Putamen (tissue), 1 donor: ENCODE results near the gene PCDHA2.
"Not testable (repeated sequence)": the region's sequence is repeated elsewhere in the genome, so short reads cannot be mapped to it uniquely, and the experiment has no call there.

Experiments used
- DNase-seq: peaks from one replicate; pipeline ENCODE4 v3.0.0-alpha.2; 2016; ENCODE audit warnings: low spot score

Gene PCDHA2

DNA sequence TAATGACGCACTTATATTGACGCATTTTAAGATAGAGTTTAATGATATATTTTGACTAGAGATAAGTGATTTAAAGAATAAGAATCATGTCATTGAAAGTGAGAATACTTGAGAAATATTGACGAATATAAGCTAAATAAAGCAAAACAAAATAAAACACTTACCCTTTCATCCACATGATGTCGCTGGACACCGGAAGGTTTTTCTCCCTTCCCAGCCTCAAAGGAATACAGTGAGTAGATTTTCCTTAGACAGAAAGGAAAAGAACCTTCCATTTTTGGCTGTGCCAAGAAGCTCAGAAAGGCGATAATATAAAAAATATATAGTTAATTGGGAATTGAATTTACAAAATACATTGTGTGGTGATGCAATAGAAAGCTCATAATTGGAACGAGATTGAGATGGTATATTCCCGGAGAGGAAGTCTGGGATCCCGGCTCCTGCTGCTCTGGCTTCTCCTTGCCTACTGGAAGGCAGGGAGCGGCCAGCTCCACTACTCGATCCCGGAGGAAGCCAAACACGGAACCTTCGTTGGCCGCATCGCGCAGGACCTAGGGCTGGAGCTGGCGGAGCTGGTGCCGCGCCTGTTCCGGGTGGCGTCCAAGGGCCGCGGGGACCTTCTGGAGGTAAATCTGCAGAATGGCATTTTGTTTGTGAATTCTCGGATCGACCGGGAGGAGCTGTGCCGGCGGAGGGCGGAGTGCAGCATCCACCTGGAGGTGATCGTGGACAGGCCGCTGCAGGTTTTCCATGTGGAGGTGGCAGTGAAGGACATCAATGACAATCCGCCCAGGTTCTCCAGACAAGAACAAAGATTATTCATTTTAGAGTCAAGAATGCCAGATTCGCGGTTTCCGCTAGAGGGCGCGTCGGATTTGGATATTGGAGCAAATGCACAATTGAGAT, 27.0 kb downstream of the PCDHA2 start, which contains the start of gene PCDHA5:
Gene PCDHA5, plus strand, starts transcription at position 239 of the 906 bp plus-strand sequence.
- no peak for DNase-seq

DNA sequence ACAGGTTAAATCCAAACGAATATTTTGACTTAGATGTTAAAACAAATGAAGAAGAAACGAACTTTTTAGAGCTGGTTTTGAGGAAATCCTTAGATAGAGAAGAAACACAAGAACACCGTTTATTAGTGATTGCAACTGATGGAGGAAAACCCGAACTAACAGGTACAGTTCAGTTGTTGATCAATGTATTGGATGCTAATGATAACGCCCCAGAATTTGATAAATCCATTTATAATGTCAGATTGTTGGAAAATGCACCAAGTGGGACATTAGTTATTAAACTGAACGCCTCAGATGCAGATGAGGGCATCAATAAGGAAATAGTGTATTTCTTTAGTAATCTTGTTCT, 27.6 kb downstream of the PCDHA2 start:
- DNase-seq = no peak

DNA sequence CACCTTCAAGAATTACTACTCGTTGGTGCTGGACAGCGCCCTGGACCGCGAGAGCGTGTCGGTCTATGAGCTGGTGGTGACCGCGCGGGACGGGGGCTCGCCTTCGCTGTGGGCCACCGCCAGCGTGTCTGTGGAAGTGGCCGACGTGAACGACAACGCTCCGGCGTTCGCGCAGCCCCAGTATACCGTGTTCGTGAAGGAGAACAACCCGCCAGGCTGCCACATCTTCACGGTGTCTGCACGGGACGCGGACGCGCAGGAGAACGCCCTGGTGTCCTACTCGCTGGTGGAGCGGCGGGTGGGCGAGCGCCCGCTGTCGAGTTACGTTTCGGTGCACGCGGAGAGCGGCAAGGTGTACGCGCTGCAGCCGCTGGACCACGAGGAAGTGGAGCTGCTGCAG, 28.3 kb downstream of the PCDHA2 start:
- not testable (repeated sequence) for DNase-seq

DNA sequence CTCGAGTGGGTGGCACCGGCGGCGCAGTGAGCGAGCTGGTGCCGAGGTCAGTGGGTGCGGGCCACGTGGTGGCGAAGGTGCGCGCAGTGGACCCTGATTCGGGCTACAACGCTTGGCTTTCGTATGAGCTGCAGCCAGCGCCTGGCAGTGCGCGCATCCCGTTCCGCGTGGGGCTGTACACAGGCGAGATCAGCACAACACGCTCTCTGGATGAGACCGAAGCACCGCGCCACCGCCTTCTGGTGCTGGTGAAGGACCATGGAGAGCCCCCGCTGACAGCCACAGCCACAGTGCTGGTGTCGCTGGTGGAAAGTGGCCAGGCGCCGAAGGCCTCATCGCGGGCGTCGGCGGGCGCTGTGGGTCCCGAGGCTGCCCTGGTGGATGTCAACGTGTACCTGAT, 28.8 kb downstream of the PCDHA2 start:
- no peak for DNase-seq

DNA sequence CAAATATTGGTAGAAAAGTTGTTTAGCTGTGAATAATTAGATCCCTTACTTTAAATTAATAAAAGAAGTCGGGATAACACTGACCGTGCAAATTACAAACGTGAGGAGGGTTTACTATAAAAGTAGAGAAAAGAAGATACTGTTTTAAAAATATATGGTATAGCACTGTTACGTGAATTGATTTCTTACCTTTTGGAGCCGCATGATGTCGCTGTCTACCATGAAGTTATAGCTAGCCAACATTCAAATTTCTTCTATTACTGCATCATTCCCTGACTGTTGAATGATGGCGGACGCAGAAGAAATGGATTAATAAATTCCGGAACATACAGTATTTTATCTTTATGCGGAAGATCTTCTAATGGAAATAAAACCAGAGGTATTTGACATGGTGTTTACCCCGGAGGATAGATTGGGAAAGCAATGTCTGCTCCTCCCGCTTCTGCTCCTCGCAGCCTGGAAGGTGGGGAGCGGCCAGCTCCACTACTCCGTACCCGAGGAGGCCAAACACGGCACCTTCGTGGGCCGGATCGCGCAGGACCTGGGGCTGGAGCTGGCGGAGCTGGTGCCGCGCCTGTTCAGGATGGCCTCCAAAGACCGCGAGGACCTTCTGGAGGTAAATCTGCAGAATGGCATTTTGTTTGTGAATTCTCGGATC, 33.2 kb downstream of the PCDHA2 start, which contains the start of gene PCDHA6:
Gene PCDHA6, plus strand, starts transcription at position 257 of the 658 bp plus-strand sequence. Its CDS starts 132 bp downstream, at position 389.
- DNase-seq = no peak

DNA sequence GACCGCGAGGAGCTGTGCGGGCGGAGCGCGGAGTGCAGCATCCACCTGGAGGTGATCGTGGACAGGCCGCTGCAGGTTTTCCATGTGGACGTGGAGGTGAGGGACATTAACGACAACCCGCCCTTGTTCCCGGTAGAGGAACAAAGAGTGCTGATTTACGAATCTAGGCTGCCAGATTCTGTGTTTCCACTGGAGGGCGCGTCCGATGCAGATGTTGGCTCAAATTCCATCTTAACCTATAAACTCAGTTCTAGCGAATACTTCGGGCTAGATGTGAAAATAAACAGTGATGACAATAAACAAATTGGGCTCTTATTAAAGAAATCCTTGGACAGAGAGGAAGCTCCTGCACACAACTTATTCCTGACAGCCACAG, 33.7 kb downstream of the PCDHA2 start:
- DNase-seq = no peak

DNA sequence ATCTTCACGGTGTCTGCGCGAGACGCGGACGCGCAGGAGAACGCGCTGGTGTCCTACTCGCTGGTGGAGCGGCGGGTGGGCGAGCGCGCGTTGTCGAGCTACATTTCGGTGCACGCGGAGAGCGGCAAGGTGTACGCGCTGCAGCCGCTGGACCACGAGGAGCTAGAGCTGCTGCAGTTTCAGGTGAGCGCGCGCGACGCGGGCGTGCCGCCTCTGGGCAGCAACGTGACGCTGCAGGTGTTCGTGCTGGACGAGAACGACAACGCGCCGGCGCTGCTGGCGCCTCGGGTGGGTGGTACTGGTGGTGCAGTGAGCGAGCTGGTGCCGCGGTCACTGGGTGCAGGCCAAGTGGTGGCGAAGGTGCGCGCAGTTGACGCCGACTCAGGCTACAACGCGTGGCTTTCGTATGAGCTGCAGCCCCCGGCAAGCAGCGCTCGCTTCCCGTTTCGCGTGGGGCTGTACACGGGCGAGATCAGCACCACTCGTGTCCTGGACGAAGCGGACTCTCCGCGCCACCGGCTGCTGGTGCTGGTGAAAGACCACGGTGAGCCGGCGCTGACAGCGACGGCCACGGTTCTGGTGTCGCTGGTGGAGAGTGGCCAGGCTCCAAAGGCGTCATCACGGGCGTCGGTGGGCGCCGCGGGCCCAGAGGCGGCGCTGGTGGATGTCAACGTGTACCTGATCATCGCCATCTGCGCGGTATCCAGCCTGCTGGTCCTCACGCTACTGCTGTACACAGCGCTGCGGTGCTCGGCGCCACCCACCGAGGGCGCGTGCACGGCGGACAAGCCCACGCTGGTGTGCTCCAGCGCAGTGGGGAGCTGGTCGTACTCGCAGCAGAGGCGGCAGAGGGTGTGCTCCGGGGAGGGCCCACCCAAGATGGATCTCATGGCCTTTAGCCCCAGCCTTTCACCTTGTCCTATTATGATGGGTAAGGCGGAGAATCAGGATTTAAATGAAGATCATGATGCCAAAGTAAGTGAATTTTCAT, 35.2 kb downstream of the PCDHA2 start:
- not testable (repeated sequence) for DNase-seq

DNA sequence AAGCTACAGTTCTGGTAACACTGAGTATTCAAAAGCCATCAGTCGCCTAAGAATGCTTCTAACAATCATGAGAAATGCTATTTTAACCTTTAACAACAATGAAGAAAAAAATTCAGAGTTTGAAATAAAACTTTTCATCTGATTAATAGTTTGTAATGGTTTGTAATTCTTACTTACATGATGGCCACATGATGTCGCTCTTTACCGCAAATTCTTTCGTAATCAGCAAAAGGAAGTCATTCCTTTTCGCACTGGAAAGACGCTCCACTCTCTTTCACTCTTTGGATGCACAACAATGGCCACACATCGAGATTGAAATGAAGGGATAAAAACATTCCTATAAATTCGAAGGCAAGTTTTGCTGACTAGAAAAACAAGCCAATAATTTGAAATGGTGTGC, 39.3 kb downstream of the PCDHA2 start, which contains the start of gene PCDHA7:
Gene PCDHA7, plus strand, starts transcription at position 277 of the 400 bp plus-strand sequence. Its CDS starts 115 bp downstream, at position 392.
- DNase-seq = no peak

DNA sequence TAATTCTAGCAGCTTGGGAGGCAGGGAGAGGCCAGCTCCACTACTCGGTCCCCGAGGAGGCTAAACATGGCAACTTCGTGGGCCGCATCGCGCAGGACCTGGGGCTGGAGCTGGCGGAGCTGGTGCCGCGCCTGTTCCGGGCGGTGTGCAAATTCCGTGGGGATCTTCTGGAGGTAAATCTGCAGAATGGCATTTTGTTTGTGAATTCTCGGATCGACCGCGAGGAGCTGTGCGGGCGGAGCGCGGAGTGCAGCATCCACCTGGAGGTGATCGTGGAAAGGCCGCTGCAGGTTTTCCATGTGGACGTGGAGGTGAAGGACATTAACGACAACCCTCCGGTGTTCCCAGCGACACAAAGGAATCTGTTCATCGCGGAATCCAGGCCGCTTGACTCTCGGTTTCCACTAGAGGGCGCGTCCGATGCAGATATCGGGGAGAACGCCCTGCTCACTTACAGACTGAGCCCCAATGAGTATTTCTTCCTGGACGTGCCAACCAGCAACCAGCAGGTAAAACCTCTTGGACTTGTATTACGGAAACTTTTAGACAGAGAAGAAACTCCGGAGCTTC, 39.9 kb downstream of the PCDHA2 start:
- not testable (repeated sequence) for DNase-seq

DNA sequence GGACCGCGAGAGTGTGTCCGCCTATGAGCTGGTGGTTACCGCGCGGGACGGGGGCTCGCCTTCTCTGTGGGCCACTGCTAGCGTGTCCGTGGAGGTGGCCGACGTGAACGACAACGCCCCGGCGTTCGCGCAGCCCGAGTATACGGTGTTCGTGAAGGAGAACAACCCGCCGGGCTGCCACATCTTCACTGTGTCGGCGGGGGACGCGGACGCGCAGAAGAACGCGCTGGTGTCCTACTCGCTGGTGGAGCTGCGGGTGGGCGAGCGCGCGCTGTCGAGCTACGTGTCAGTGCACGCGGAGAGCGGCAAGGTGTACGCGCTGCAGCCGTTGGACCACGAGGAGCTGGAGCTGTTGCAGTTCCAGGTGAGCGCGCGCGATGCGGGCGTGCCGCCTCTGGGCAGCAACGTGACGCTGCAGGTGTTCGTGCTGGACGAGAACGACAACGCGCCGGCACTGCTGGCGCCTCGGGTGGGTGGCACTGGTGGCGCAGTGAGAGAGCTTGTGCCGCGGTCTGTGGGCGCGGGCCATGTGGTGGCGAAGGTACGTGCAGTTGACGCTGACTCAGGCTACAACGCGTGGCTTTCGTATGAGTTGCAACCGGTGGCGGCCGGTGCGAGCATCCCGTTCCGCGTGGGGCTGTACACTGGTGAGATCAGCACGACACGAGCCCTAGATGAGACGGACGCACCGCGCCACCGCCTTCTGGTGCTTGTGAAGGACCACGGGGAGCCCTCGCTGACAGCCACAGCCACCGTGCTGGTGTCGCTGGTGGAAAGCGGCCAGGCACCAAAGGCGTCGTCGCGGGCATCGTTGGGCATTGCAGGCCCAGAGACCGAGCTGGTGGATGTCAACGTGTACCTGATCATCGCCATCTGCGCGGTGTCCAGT, 41.2 kb downstream of the PCDHA2 start:
- DNase-seq = no peak

DNA sequence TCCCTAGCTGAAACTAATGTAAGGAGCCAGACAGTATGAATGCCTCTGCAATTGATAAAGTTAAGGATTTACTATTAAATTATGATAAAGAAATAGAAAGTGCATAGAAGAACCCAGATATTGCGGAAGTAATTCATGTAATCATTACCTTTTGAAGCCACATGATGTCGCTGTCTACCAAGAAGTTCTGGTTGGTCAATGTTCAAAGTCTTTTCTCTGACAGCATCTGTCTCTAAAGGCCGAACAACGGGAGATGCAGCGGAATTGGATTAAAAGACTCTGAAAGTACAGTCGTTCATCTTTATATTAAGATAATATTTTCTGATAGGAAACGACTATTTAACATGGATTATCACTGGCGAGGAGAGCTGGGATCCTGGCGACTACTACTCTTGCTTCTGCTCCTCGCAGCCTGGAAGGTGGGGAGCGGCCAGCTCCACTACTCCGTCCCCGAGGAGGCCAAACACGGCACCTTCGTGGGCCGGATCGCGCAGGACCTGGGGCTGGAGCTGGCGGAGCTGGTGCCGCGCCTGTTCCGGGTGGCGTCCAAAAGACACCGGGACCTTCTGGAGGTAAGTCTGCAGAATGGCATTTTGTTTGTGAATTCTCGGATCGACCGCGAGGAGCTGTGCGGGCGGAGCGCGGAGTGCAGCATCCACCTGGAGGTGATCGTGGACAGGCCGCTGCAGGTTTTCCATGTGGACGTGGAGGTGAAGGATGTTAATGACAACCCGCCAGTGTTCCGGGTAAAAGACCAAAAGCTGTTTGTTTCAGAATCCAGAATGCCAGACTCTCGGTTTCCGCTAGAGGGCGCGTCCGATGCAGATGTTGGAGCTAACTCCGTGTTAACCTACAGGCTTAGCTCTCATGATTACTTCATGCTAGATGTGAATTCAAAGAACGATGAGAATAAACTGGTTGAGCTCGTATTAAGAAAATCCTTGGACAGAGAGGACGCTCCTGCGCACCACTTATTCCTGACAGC, 46.6 kb downstream of the PCDHA2 start, which contains the start of gene PCDHA8:
Gene PCDHA8, plus strand, starts transcription at position 210 of the 985 bp plus-strand sequence. Its CDS starts 135 bp downstream, at position 345.
- DNase-seq = no peak

DNA sequence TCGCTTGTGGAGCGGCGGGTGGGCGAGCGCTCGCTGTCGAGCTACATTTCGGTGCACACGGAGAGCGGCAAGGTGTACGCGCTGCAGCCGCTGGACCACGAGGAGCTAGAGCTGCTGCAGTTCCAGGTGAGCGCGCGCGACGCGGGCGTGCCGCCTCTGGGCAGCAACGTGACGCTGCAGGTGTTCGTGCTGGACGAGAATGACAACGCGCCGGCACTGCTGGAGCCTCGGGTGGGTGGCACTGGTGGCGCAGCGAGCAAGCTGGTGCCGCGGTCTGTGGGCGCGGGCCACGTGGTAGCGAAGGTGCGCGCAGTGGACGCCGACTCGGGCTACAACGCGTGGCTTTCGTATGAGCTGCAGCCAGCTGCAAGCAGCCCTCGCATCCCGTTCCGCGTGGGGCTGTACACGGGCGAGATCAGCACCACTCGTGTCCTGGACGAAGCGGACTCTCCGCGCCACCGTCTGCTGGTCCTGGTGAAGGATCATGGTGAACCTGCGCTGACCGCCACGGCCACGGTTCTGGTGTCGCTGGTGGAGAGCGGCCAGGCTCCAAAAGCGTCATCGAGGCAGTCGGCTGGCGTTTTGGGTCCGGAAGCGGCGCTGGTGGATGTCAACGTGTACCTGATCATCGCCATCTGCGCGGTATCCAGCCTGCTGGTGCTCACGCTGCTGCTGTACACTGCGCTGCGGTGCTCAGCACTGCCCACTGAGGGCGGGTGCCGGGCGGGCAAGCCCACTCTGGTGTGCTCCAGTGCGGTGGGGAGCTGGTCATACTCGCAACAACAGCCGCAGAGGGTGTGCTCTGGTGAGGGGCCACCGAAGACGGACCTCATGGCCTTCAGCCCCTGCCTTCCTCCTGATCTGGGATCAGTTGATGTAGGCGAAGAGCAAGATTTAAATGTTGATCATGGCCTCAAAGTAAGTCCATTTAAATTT, 48.4 kb downstream of the PCDHA2 start:
- DNase-seq = no peak
